Lower lobe of right lung (tissue), 2 donors: ENCODE results near the gene C1QBP. TPM values are rescaled to one million over a fixed set of nuclear protein-coding genes. Genes with fewer than 3 reads are reported as not detected.

Experiments used
- ATAC-seq, 2 donors: fragments of 200-7000 bp; cut with Tn5 transposase; one replicate each; pipeline ENCODE4 v1.9.1; 2020 to 2022; ENCODE audit warnings: mild to moderate bottlenecking in 2 of 2, moderate library complexity in 2 of 2
- DNase-seq: peaks from one replicate; pipeline ENCODE4 v3.0.0-alpha.2; 2020
- H3K27ac ChIP-seq: fragments of 200-600 bp; one replicate; pipeline ENCODE4 v1.8.0; 2022
- H3K27me3 ChIP-seq: fragments of 200-600 bp; one replicate; pipeline ENCODE4 v1.8.0; 2022; ENCODE audit warnings: low read depth
- H3K36me3 ChIP-seq: fragments of 200-600 bp; one replicate; pipeline ENCODE4 v1.8.0; 2022; ENCODE audit warnings: mild to moderate bottlenecking
- H3K4me1 ChIP-seq: fragments of 200-600 bp; one replicate; pipeline ENCODE4 v1.8.0; 2022
- H3K4me3 ChIP-seq: fragments of 200-600 bp; one replicate; pipeline ENCODE4 v1.8.0; 2022; ENCODE audit warnings: mild to moderate bottlenecking
- H3K9me3 ChIP-seq: fragments of 200-600 bp; one replicate; pipeline ENCODE4 v1.8.0; 2022
- CTCF ChIP-seq: fragments of 200-600 bp; IDR thresholded peaks from one replicate; pipeline ENCODE4 v1.8.0; 2022; ENCODE audit warnings: antibody characterized with exemption, mild to moderate bottlenecking
- intact Hi-C: fragments of 100-400 bp; cut with DNase I; formaldehyde crosslinking; loops from one replicate; pipeline ENCODE4 v1.11.0; 2022
- long read RNA-seq: library from polyadenylated mRNA; unstranded; transcript quantifications from one replicate; pipeline ENCODE4 v2.0.0, GENCODE V29; 2021
- total RNA-seq: library from RNA; stranded (reverse); fragmentation: NEBNext Ultra II Directional; extraction: Animal tissue kit (Norgen Biotek cat#: 25700); gene quantifications from one replicate; pipeline ENCODE4 v1.2.1, GENCODE V29; 2021
- donor health status: DM: no; HTN: yes; CAD: no; lungs with severe emphysema.

C1QBP gene
- 57.5 TPM for total RNA-seq
- long read RNA-seq, transcript C1QBP-201 (6 exons, 1,169 nt), result major isoform, 179 of 185 reads
- long read RNA-seq, partial matches to known transcripts, result 2 of 185 reads
- long read RNA-seq, other reads (novel, unspliced or antisense), result 3 of 185 reads

GRCh38 chr17:5438716-5439445, at the start of gene C1QBP:
Gene C1QBP, minus strand, starts transcription at chr17:5439155. Its CDS starts 82 bp downstream, at chr17:5439073.
- H3K36me3 ChIP-seq, result peaks cover 54% of the 10 kb centered on the region
- peaks cover 20% of the 10 kb centered on the region for H3K4me1 ChIP-seq
- no peaks in the 10 kb centered on the region for H3K9me3 ChIP-seq
- ATAC-seq (peak; percentile 98 to 99), DNase-seq (peak; percentile 94)
- peak within 1 kb of the TSS; percentile 92 for H3K4me3 ChIP-seq
- TF ChIP-seq CTCF, result peak; percentile 100
- intact Hi-C loops, result no loop called here
- H3K27me3 ChIP-seq, result no peaks in the 10 kb centered on the region
- H3K27ac ChIP-seq, result peak within 1 kb of the TSS; percentile 86

DNA sequence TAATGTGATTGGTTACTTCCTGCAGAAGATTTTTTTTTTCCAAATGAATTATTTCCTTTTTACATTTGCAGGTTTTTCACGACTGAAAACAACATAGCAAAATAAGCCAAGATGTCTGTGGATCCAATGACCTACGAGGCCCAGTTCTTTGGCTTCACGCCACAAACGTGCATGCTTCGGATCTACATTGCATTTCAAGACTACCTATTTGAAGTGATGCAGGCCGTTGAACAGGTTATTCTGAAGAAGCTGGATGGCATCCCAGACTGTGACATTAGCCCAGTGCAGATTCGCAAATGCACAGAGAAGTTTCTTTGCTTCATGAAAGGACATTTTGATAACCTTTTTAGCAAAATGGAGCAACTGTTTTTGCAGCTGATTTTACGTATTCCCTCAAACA, 49.8 kb upstream of the C1QBP start:
- ATAC-seq, result no peak
- H3K27me3 ChIP-seq, result no peaks in the 10 kb centered on the region
- peaks cover 38% of the 10 kb centered on the region for H3K36me3 ChIP-seq
- H3K4me1 ChIP-seq, result peaks cover 28% of the 10 kb centered on the region
- H3K27ac ChIP-seq, result no peak overlapping the region
- TF ChIP-seq CTCF, result no peak
- H3K4me3 ChIP-seq, result no peak overlapping the region
- DNase-seq, result no peak
- intact Hi-C loops, result no loop called here
- no peaks in the 10 kb centered on the region for H3K9me3 ChIP-seq

DNA sequence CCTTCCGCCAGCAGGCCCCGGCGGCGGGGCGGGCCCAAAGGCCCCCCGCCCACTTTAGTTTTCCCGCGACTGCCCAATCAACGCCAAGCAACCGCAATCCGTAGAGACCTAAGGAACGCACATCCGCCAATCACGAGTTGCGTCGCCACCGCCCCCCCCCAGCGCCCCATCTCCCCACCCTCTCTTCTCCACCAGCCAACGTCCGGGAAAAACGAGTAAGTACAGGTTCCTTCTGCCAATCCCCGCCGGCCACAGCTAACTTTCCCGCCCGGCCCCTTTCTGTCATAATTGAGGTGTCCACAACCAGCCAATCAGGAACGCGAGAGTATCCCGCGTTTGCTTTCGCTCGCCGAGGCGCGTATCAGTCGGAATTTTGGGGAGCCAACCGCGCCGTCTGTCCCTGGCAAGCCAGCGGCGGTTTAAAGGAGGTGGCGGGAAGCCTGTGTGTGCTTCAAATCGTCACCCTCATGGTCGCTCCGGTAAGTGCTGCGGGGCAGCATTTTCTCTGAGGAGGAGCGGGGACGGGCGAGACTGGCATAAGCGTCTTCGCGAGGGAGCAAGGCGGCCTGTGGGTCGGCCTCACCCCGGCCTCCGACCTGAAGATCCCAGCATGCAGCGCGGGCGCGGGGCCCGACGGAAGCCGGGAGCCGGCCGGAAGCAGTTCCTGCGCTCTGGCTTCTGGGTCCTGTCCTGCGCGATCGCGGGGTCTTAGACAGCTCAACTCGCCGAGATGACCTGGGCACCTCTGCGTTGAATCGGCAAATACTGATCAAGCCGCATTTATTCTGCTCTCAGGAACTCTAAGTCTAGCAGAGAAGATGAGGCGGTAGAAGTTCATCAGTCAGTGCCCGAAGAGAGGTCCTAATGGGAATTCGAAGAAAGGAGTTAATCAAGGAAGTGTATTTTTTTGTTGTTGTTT, 47.5 kb upstream of the C1QBP start, which contains the start of gene MIS12:
Gene MIS12 (plus strand): TSS at position 361 of the 919 bp plus-strand sequence. CDS start 2,297 bp downstream, outside the sequence.
- peak within 1 kb of the TSS; percentile 94 for H3K4me3 ChIP-seq
- peak within 1 kb of the TSS; percentile 99 for H3K27ac ChIP-seq
- H3K27me3 ChIP-seq, result no peaks in the 10 kb centered on the region
- peak; percentile 98 to 99 for ATAC-seq
- H3K36me3 ChIP-seq, result peaks cover 61% of the 10 kb centered on the region
- peak; percentile 98 for DNase-seq
- H3K9me3 ChIP-seq, result no peaks in the 10 kb centered on the region
- TF ChIP-seq CTCF, result no peak
- intact Hi-C loops, result no loop called here
- H3K4me1 ChIP-seq, result peaks cover 29% of the 10 kb centered on the region

- Histone ChIP-seq H3K4me1 (peaks cover 29% of the 10 kb centered on the region), H3K9me3 (no peaks in the 10 kb centered on the region), H3K27me3 (no peaks in the 10 kb centered on the region), H3K36me3 (peaks cover 67% of the 10 kb centered on the region), H3K27ac (peak within 1 kb of the TSS; percentile 99), H3K4me3 (peak within 1 kb of the TSS; percentile 94)
- ATAC-seq (peak; percentile 13 to 16), DNase-seq (no peak)
- no peak for TF ChIP-seq CTCF
- intact Hi-C loops, result no loop called here
Measured at GRCh38 chr17:5485270-5486205, 46.6 kb upstream of the C1QBP start, which contains the start of gene DERL2. Gene DERL2, minus strand, starts transcription at chr17:5486178. Its CDS starts 17 bp downstream, at chr17:5486161.
